GM18858 (cell line): ENCODE results near the gene ZAP70.

Experiments used
- ATAC-seq: cut with Tn5 transposase; IDR thresholded peaks from one replicate; pipeline ENCODE4 v1.9.1; 2021; ENCODE audit not compliant: unreplicated experiment

The ZAP70 gene

DNA sequence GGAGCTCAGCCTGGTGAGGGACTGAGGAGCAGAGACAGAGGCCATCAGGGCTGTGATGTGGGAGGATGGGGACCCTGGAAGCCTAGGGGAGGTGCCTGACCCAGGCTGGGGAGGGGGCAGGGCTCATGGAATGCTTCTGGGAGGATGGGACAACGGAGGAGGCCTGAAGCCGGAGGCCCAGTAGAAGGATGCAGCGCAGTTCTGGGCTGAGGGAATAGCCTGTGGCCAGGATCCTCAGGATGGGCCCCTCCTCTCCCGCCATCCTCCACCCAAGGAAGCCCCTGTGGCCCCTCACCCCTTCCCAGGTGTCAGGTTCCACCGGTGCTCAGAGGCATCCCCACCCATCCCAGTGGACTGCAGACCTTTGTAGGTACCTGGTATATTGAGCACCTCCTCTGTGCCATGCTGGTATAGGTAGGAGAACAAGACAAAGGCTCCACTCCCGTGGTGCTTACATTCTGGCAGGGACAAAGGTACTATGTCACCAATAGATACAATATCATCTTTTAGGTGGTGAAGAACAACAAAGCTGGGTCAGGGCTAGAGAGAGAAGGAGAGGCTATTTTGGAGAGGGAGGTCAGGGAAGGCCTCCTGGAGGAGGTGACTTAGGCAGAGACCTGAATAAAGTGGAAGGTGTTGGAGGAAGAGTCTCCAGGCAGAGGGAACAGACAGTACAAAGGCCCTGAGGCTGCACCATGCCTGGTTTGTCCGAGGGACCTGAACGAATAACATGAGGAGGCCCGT, 2.7 kb downstream of the ZAP70 start:
- no peak for ATAC-seq

DNA sequence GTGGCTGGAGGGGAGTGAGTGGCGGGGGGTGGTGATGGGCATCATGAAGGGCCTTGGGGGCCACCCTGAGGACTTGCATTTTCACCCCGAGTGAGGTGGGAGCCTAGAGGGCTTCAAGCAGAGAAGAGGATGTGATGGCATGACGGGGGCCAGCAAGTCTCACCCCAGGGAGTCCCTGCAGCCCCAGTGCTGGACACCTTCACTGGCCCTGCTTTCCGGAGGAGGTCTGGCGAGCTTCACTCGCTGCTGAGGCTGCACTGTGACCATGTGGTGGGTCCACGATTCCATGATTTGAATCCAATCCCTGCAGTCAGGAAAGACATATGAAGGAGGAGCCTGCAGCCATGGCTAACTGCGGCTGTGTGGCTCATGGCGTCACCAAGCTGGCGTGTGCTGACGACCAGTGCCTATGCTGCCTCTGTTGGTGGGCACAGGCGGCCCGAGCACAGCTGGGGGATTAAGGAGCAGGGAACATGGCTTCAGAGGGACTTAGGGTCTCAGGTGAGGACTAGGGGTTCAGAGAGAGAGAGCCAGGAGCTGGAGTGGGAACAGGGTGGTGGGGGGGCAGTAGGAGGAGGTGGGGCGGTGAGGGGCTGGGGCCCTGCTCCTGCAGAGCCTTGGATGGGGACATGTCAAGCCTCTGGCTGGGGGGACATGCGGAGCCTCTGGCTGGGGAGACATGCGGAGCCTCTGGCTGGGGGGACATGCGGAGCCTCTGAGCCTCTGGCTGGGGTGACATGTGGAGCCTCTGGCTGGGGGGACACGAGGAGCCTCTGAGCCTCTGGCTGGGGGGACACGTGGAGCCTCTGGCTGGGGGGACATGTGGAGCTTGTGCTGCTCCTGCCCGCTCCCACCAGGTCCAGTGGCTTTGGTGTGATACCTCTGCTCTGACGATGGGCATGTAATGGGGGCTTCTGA, 3.6 kb downstream of the ZAP70 start:
- ATAC-seq, result no peak

DNA sequence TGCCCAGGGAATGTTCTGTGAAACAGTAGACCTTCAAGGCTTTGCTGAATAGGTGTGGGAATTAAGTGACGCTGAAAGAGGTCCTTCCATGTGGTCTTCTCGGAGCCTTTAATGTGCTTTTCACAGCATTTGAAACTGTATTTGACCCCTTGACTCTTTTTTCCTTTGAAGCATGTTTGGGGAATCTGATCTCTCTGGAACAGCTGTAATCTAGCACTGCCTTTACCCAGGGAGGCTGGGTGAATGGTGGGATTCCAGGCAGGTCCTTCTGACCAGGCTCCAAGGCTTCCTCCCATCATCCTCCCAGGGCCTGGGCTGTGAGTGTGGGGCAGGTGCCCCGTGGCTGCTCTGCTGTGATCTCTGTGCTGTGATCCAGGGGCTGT, 4.2 kb downstream of the ZAP70 start:
- ATAC-seq, result no peak

DNA sequence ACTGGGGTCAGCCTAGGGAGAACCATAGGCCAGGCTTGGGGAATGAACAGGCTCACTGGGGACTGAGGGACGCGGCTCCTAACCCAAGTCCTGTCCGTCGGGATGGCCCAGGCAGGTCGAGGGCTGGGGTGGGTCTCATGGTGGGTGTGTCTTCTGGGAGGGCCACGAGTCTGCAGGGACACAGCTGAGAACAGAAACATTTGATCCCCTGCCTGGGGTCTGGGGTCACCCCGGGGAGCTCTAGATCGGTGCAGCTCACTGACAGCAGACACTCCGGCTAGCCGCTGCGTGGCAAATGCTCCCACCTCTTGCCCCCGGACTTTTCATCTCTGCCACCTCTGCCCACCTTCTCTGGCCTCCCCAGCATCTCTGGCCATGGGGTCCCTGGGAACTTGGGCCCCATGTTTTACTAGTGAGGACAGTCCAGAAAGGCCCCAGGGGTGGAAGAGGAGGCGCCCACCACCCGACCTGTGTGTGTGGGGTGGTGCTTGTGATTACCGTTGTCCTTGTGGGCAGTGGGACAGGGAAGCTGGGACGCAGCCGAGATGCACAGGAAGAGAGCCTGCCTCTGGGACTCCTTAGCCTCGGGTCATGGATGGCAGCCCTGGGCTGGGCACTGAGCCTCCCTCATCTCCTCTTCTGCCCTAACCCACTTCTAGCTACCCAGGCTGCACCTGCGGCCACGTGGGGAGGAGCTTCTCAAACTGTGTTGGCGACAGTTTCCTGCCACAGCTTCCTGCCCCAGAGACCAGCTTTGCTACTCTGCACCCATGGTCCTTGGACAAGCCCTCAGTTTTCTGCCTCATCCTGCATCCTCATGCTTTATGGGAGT, 4.9 kb downstream of the ZAP70 start:
- no peak for ATAC-seq

DNA sequence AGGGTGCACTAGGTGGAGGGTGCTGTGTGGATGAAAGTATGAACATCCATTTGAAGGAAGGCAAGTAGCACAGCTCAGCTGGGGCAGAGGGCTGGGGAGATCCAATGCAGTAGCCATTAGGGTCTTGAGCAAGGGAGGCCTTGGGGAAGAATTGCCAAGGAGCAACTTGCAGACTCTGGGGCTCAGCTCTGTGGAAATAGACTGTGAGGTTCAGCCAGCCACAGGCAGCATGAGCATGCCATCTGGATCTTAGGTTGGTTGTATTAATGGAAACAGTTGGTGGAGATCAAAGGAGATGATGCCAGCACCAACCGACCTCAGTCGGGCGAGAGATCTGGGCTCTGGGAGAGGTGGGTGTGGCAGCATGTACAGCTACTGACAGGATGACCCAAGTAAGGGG, 5.6 kb downstream of the ZAP70 start:
- ATAC-seq, result no peak

DNA sequence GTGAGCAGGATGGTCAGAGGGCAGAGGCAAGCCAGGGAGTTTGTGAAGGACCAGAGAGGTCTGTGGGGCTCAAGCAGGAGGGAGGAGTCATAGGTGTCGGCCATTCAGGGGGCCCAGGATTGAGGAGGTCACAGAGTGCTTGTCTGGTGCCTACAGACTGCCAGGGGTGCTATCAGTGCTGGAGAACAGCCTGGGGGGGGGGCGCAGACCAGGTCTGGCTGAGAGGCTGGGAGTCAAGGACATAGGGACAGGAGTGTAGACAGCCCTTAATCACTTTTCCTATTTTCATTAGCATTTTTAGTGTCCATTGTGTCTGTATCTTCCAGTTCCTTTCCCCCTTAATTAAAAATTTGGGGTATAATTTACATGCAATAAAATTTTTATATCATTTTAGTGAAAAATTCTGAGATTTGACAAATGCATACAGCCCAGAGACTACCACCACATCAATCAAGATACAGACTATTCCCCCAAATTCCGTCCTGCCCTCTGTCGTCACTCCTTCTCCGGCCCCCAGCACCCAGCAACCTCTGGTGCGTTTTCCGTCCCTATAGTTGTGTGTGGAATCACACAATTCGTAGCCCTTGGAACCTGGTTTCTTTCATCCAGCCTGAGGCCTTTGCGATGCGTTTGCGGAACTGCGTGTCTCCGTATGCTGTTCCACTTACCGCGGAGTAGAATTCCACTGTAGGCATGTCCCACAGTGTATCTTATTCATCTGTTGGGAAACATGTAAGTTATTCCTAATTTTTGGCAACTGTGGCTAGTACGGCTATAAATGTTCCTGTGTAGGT, 6.2 kb downstream of the ZAP70 start:
- ATAC-seq, result no peak

DNA sequence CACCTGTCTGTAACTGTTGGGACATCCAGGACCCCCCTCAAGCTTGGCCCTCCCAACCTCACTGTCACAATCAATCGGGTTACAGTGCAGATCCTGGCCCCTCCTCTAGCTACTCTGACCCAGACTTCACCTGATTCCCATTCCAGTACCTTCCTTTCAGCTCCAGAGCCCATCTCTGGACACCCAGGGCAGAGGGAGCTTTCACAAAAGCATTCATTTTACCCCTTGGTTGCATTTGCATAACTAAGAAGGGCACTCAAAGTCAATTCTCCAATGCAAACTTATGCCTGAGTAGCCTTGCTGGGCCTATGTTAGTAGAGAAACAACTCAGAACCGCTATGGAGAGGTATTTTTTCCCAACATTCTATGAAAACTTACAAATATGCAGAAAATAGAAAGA, 7.4 kb downstream of the ZAP70 start:
- no peak for ATAC-seq

DNA sequence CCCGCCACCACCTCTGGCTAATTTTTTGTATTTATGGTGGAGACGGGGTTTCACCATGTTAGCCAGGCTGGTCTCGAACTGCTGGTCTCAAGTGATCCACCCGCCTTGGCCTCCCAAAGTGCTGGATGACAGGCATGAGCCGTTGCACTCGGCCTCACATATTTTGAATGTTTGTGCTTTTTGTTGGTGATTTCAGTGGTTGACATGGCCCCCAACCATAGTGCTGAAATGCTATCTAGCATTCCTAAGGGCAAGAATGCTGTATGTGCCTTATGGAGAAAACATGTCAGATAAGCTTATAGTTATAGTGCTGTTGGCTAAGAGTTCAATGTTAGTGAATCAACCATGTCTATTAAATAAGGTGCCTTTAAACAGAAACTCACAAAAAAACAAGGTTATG, 8.9 kb downstream of the ZAP70 start:
- ATAC-seq, result no peak

DNA sequence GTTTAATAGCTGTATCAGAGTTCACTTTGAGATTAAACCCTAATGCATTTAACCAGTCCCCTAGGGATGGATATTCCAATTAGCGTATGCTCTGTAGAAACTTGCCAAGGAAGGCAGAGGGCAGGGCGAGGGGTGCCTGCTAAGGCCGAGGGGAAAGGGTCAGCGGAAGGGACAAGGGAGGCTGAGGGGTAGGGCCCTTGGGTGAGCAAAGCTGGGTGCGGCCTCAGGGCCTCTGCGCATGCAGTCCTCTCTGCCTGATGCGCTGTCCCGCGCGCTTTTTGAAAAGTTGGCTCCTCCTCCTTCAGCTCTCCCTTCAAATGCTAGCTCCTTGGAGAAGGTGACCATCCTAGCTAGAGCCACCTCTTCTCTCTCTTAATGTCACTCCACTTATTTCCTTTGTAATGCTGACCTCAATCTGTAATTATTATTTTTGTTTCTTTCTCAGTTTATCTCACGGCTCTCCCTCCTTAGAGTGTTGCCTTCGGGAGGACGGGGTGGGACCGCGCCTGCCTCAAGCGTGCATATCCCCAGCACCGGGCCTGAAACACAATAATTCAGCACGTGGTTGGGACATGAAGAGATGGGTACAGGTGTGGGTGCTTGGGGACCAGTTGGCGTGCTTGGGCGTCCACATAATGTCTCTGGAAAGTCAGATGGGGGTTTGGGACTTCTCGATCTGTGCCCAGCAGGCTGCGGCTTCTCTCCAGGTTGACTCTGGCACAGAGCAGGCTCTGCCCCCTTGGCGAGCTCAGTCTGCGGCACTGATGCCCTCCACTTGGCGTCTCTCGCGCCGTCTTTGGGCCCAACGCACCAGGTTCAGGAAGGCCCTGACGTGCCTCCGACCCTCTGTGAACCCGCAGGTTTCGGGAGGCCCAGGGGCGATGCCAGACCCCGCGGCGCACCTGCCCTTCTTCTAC, 10.0 kb downstream of the ZAP70 start:
- ATAC-seq, result no peak

DNA sequence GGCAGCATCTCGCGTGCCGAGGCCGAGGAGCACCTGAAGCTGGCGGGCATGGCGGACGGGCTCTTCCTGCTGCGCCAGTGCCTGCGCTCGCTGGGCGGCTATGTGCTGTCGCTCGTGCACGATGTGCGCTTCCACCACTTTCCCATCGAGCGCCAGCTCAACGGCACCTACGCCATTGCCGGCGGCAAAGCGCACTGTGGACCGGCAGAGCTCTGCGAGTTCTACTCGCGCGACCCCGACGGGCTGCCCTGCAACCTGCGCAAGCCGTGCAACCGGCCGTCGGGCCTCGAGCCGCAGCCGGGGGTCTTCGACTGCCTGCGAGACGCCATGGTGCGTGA, 10.7 kb downstream of the ZAP70 start:
- no peak for ATAC-seq

DNA sequence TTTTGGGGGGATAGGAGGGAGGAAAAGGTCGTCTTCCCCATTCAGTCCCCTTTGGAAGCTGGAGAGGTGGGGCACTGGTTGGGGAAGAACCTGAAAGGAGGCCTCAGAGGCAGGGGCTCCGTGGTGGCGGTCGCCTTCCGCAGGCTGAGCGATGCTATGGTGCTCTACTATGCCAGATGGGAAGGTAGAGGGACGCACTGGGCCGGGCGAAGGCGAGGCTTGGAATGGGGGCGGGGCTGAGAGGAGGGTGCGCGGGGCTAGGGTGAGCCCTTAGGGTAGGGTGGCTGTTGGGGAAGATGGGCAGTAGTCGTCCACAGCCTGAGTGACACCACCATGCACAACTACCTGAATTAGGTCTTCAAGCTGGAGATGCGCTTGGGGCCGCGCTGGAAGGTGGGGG, 11.1 kb downstream of the ZAP70 start:
- ATAC-seq, result no peak

DNA sequence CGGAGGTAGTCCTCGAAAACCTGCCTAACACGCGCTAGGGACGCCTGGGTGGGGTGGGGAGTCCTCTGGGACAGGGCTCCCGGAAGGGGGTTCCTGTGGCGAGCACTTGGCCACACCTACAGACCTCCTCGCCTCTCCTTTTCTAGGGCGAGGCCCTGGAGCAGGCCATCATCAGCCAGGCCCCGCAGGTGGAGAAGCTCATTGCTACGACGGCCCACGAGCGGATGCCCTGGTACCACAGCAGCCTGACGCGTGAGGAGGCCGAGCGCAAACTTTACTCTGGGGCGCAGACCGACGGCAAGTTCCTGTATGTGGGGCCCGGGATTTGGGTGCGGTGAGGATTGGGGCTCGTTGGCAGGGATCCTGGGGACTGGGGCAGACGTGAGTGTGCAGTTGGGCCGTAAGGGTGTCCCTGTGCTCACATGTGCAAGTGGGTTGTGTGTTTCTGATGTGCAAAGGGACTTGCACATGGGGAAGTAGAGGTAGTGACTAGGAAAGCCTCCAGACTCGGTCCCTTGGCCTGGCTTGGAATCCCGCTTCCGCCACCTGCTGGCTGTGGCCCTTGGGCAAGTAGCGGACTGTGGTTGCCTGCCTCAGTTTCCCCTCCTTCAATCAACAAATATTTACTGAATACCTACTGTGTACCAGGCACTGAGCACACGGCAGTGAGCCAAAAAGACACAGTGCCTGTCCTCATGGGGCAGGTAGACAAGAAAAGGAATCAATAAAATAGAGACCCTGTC, 11.7 kb downstream of the ZAP70 start:
- no peak for ATAC-seq

DNA sequence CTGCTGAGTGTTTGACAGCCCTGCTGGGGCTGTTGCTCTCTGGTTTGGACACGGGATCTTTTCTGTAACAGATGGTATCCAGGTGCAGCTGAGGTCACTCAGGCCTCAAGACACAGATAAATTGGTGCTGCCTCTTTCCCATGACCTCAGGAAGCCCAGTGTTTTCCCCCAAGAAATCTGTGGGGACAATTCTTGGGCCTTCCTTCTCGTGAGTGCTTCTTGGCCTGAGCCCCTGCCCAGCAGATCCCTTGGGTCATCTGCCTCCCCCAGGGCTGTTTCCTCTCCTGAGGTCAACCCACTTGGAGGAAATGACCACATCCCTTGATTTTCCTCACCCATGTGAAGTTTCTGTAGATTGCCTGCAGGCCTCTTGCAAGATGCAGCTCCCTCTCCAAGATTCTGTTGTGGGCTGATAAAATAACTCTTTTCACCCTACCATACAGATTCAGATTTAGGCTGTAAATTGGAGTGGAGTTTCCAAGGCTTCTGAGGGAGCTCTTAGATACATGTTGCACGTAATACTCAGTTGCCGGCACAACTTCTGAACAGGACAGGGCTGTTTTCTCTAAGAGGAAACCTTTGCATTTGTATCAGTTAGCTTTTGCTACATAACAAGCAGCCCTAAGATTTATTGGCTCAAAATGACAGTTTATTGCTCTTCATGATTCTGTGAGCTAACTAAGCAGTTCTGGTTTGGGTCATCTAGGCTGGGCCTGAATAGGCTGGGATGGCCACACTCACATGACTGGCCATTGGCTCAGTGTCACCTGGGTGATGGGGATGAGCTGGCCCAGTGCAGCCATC, 13.1 kb downstream of the ZAP70 start:
- no peak for ATAC-seq

DNA sequence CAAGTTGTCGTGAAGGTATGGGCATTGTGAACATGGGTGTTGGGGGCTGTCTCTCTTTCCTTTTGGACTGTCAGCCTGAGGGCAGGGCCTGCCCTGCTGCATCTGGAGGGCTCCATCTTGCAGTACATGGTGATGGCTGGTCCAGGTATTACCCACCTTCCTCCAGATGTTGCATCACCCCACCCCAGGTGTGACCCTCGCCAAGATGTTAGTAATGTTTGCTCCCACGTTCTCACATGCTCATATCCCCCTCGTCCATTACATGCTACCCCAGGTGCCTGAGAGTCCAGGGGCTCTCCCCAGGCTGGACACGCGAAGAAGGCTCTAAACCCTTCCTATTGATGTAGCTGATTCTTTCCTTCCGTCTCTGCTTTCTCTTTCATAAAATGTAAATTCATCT, 13.9 kb downstream of the ZAP70 start:
- no peak for ATAC-seq

DNA sequence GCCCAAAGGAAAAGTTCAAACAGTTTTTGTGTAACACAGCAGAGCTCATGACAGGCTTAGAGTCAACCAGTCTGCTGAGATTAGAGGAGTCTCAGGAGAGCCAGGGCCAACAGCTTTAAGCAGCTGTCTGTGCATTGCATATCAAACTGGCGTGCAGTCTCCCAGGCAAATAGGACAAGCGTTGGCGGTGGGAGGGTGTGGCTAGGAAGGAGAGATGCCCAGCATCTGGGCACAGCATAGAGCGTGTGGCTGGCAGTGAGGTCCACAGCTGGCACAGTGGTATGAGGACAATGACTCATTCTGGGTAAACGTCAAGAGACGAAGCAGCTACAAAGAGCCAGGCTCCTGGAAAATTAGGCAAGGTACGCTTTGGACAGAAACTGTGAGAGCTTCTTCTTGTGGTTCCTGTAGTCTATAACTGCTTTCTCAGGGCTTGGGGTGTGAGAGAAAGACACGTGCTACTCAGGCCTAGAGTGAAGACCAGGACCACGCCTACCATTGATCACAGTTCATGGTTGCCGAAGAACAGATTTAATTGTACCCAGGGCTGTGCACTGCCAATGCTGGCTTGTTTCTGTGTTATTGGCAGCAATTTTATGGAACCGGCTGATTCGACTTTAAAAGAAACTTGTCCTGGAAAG, 14.8 kb downstream of the ZAP70 start:
- no peak for ATAC-seq

DNA sequence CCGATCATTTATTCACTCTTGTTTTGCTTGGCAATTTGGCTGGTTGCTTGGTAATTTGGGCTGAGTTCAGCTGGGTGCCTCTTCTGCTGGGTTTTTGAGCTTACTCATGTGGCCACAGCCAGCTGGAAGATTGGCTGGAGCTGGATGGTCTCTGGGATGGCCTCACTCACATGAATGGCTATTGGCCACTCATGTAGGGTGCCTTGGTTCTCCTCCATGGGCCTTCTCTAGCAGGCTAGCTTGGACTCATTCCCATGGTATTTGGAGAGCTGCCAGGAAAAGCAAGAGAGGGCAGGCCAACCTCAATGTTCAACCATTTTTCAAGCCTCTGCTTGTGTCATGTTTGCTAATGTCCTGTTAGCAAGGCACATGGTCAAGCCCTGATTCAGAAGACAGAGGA, 16.9 kb downstream of the ZAP70 start:
- ATAC-seq, result no peak

DNA sequence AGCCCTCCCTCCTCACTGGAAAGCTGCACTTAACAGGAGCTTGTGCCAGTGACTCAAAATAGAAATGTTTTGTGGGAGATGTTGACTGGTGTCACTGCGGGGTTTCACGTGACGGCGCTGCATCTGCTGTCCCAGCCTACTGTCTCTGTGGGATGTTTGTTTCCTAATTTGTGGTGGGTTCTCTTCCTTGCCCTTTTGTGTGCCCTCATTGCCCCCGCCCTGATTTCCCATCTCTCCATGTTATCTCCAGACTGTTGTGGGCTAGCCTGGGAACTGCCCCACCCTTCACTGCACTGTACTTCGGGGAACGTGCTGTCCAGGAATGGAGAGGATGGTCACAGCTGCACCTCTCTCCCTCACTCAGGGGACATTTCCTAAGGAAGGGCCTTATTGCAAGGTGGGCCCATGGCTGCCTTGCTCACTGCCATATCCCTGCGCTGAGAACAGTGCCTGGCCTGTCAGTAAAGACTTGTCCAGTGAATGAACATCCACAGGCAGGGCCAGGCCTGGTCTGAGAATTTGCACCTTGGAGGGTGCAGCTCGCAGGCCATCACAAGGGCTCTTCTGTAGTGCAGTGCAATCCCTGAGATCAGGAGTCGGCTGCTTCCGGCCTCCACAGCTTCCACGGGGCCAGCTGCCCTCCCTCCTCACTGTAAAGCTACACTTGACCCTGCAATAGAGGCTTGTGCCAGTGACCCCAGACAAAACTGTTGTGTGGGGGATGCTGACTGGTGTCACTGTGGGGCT, 18.1 kb downstream of the ZAP70 start:
- no peak for ATAC-seq
